ENCODE results near the gene SEC14L6. TPM values are rescaled to one million over a fixed set of nuclear protein-coding genes. Genes with fewer than 3 reads are reported as not detected.
"Not testable (repeated sequence)": the region's sequence is repeated elsewhere in the genome, so short reads cannot be mapped to it uniquely, and the experiment has no call there.

SEC14L6 gene
- total RNA-seq, 1 donor from 2014 or later: not detected

DNA sequence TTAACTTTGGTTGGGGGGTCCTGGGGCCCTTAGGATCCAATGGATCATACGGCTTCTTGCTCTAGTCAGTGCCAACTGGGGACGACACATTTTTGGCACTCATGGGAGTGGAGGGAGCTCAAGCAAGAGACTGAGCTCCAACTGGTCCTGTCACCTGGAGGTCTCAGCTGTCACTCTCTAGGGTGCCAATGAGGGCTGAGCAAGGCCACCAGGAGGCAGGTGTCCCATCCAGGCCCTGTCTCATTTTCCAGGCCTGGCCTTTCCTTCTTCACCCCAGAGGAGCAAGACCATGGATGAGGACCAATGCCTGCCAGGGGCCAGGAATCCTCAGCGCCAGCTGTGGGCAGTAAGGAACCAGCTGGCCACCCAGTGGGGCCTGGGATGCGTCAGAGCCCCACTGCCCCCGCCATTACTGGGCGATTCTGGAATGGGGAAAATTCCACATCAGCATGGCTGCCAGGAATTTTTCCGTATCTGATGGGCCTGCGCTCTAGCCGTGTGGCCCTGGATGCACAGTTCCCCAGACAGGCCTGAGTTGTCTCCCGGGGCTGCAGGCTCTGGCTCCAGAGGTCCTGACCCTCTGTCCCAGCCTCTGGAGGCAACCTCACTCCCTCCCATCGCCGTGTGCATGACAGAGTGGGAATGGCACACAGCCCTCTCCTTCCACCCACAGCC lies 28.6 kb upstream of the SEC14L6 start:
- Mint-ChIP-seq H3K27me3 (ENCODE audit: low read depth) (peaks cover 6% of the 10 kb centered on the region), H3K36me3 (ENCODE audit: low read depth) (peaks cover 51% of the 10 kb centered on the region), H3K4me3 (ENCODE audit: low read depth) (no peak overlapping the region), H3K4me1 (ENCODE audit: low read depth) (no peaks in the 10 kb centered on the region), H3K27ac (no peak overlapping the region), H3K9me3 (no peaks in the 10 kb centered on the region)
- DNase-seq (ENCODE audit: low spot score): no peak
- intact Hi-C loops (cut with micrococcal nuclease): no loop called here

DNA sequence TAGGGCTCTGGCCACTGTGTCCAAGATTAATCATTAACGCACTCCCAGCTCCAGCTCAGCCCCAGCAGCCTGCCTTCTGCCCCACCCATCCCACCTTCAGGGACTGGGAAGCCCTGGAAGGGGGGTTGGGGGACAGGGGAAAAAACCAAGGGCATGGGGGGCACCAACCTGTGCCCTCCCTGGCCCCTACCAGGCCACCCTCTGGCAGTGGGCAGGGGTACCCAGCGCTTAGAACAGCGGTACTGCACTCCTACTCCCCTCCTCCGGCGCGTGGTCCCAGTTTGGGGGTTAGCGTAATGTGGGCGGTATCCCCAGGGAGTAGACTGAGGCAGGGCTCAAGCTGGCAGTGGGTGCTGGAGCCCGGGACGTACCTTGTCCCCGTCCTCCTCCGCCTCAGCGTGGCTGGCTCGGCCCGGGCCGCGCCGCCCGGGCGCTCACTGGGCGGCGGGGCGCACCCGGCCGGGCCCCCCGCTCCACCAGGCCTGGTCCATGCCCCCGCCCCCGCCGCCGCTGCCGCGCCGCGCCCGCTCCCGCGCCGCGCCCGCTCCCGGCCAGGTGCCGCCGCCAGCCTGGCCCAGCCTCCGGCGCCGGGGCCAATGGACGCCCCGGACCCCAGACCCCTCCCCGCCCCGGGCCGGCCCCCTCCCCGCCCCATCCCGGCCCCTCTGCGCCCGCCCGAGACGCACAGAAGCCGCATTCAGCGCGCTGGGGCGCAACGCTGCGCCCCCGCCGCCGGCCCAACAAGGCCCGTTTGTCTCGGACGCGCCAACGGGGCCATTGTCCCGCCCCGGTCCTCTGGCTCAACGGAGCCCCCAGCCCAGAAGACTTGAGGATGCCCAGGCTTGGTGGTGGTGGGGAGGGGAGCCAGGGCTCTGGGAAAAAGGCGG lies 27.8 kb upstream of the SEC14L6 start, which contains the start of gene GAL3ST1:
GAL3ST1 (minus strand) TSS at position 571 of the 887 bp plus-strand sequence. CDS start 17,273 bp downstream, outside the sequence.
- no peaks in the 10 kb centered on the region for H3K9me3 Mint-ChIP-seq

DNA sequence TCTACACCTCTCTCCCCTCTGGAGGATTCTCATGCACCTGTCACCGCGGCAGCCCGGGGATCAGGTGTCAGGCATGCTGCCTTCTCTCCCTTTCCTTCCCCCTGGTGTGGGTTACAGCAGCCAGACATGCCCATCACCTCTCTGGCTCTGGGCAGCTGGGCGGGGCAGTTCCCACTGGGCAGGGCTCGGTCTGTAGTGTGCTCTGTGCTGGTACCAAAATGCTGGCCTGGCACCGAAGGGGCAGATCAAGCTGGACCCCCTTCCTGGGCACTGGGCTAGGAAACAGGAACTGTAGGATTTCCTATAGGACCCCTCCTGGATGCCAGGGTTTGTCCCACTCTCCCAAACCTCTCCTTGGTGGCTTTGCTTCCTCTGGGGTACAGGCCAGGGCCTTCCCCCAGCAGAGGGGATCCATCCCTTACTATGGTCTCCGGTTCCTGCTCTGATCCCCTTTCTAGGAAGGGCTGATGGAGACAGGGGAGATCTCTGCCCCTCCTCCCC lies 27.1 kb upstream of the SEC14L6 start:
- intact Hi-C loops (cut with micrococcal nuclease): no loop called here
- no peaks in the 10 kb centered on the region for H3K4me1 Mint-ChIP-seq (ENCODE audit: low read depth)
- H3K9me3 Mint-ChIP-seq: no peaks in the 10 kb centered on the region
- peaks cover 36% of the 10 kb centered on the region for H3K36me3 Mint-ChIP-seq (ENCODE audit: low read depth)
- DNase-seq (ENCODE audit: low spot score): no peak
- no peak overlapping the region for H3K27ac Mint-ChIP-seq
- no peak overlapping the region for H3K4me3 Mint-ChIP-seq (ENCODE audit: low read depth)
- peaks cover 6% of the 10 kb centered on the region for H3K27me3 Mint-ChIP-seq (ENCODE audit: low read depth)

More for the DNA sequence above, 27.8 kb upstream of the SEC14L6 start, which contains the start of gene GAL3ST1:
- Mint-ChIP-seq H3K27me3 (ENCODE audit: low read depth) (peaks cover 6% of the 10 kb centered on the region), H3K27ac (no peak within 1 kb of the TSS), H3K36me3 (ENCODE audit: low read depth) (peaks cover 43% of the 10 kb centered on the region), H3K4me3 (ENCODE audit: low read depth) (no peak within 1 kb of the TSS), H3K4me1 (ENCODE audit: low read depth) (no peaks in the 10 kb centered on the region)
- no peak for DNase-seq (ENCODE audit: low spot score)
- intact Hi-C loops (cut with micrococcal nuclease): no loop called here

DNA sequence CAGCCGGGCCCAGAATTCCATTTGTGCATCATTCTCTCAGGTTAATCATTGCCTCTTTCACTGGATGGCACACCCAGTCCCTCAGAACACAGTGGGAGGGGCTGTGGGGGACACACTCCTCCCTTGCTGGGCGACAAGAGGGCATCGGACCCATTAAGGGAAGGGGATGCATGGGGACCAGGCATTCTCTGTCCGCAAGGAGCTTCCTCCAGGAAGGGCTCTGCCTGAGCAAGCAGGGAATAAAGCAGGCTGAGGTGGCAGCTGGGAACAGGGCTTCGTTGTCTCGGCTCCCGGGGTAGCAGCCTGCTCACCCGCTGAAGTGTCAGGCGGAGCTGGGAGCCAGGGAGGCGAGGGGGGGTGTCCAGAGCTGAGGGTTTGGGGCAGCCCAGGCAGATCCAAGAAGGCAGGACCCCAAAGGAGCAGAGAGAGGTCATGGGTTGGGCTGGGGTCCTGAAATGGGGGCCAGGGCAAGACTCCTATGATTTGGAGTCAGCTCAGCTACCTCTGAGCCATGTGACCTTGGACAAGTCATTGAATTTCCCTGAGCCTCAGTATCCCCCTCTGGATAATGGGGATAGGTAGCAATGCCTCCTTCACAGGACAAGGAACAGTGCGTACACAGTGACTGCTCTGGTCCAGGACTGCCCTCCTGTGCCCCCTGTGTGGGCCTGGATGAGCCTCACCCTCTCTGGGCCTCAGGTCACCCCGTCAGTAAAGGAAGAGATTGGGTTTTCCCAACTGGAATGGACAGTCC lies 26.5 kb upstream of the SEC14L6 start:
- Mint-ChIP-seq H3K4me3 (ENCODE audit: low read depth) (no peak overlapping the region), H3K27ac (no peak overlapping the region), H3K4me1 (ENCODE audit: low read depth) (no peaks in the 10 kb centered on the region), H3K9me3 (no peaks in the 10 kb centered on the region), H3K27me3 (ENCODE audit: low read depth) (peaks cover 6% of the 10 kb centered on the region), H3K36me3 (ENCODE audit: low read depth) (peaks cover 31% of the 10 kb centered on the region)
- no peak for DNase-seq (ENCODE audit: low spot score)
- intact Hi-C loops (cut with micrococcal nuclease): no loop called here

DNA sequence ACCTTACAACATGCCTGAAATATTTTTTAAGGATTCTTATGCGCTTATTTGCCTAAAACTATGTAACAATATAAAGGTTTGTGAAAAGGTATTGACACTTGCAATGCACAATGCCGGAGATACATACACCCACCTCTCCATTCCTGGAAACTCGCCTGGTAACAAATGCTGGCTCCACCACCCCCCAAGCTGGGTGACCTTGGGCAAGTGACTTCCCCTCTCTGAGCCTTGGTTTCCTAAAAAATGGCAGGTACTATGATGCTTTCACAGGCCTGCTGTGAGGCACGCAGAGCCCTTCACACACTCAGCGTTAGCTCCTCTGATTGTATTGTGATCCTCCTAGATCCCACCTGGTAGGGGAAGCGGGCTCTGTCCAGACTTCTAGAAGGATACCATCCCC lies 25.7 kb upstream of the SEC14L6 start:
- Mint-ChIP-seq H3K36me3 (ENCODE audit: low read depth) (peaks cover 23% of the 10 kb centered on the region), H3K9me3 (no peaks in the 10 kb centered on the region), H3K27ac (no peak overlapping the region), H3K4me1 (ENCODE audit: low read depth) (no peaks in the 10 kb centered on the region), H3K27me3 (ENCODE audit: low read depth) (peaks cover 6% of the 10 kb centered on the region), H3K4me3 (ENCODE audit: low read depth) (no peak overlapping the region)
- intact Hi-C loops (cut with micrococcal nuclease): no loop called here
- no peak for DNase-seq (ENCODE audit: low spot score)

DNA sequence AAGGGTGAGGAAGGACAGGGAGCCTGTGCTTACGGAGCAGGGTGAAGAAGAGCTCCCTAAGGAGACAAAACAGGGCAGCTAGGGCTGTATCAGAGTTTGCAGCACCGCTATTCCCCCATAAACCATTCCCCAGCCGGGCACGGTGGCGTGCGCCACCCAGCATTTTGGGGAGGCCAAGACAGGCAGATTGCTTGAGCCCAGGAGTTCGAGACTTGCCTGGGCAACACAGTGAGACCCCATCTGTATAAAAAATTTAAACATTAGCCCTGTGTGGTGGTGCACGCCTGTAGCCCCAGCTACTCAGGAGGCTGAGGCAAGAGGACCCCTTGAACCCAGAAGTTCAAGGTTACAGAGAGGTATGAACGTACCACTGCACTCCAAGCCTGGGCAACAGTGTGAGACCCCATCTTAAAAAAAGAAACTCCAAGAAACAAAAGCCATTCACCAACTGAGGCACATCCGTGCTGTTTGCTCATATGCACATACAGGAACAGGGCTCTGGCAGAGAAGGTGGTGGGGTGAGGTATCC lies 23.2 kb upstream of the SEC14L6 start:
- Mint-ChIP-seq H3K27ac (no peak overlapping the region), H3K4me3 (ENCODE audit: low read depth) (no peak overlapping the region), H3K27me3 (ENCODE audit: low read depth) (peaks cover 6% of the 10 kb centered on the region), H3K36me3 (ENCODE audit: low read depth) (no peaks in the 10 kb centered on the region), H3K4me1 (ENCODE audit: low read depth) (no peaks in the 10 kb centered on the region), H3K9me3 (no peaks in the 10 kb centered on the region)
- intact Hi-C loops (cut with micrococcal nuclease): no loop called here
- no peak for DNase-seq (ENCODE audit: low spot score)

DNA sequence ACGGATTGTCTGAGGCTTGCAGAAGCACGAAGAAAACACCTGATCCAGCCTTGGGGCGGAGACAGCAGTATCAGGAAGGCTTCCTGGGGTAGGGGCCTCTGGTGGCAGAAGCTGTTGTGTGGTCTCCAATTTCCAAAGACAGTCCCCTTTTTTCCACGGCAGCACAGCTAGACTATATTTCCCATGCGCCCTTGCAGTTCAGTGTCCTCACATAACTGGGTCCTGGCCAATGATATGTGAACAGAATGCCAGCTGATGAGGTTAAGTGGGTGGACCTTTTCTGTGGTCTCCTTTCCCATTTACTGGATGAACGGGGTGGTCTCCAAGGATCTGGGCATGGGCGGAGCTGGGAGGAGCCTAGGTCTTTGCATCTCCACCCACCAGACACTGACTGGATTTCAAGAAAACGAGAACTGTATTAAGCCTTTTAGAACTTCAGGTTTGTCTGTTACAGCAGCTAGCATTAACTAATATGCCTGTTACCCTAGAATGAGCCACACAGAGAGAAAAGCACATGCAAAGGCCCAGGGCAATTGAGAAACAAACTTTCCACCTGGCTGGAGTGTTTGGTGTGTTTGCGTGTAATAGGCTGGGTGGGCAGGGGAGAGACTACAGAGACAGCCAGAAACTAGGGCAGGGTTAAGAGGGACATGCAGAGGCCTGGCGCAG lies 21.7 kb upstream of the SEC14L6 start:
- intact Hi-C loops (cut with micrococcal nuclease): no loop called here
- Mint-ChIP-seq H3K9me3 (no peaks in the 10 kb centered on the region), H3K4me1 (ENCODE audit: low read depth) (no peaks in the 10 kb centered on the region), H3K36me3 (ENCODE audit: low read depth) (no peaks in the 10 kb centered on the region), H3K27ac (no peak overlapping the region), H3K4me3 (ENCODE audit: low read depth) (no peak overlapping the region), H3K27me3 (ENCODE audit: low read depth) (peaks cover under 1% of the 10 kb centered on the region)
- DNase-seq (ENCODE audit: low spot score): no peak

DNA sequence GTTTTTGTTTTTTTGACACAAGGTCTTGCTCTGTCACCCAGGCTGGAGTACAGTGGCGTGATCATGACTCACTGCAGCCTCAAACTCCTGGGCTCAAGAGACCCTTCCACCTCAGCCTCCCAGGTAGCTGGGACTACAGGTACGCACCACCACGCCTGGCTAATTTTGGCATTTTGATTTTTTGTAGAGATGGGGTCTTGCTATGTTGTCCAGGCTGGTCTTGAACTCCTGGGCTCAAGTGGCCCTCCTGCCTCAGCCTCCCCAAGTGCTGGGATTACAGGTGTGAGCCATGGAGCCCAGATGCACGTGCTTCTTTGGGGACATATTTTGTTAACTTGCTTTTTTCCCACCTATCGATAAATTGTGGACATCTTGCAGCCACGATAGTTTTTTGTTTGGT lies 20.7 kb upstream of the SEC14L6 start:
- H3K4me3 Mint-ChIP-seq (ENCODE audit: low read depth); H3K9me3 Mint-ChIP-seq; H3K4me1 Mint-ChIP-seq (ENCODE audit: low read depth); DNase-seq (ENCODE audit: low spot score); H3K27ac Mint-ChIP-seq; H3K27me3 Mint-ChIP-seq (ENCODE audit: low read depth); intact Hi-C loops (cut with micrococcal nuclease); H3K36me3 Mint-ChIP-seq (ENCODE audit: low read depth): not testable (repeated sequence)

DNA sequence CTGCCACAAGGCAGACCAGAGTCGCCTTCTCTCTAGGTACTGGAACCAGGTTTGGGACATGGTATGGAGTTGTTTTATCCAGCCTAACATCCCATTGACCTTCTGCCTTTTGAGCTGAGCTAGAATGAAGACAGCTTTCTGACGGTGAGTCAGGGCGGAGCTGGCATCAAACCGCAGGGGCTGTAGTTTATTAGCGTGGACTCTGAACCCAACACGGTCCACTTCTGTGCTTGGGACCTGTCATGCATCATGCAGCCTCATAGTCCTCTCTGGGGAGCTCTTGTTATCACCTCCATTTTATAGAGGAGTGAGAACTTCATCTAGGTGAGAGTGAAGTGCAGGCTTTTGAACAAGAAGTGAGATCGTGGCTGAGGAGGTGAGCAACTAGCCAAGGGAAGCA lies 19.6 kb upstream of the SEC14L6 start:
- no peak overlapping the region for H3K27ac Mint-ChIP-seq
- DNase-seq (ENCODE audit: low spot score): no peak
- no peaks in the 10 kb centered on the region for H3K4me1 Mint-ChIP-seq (ENCODE audit: low read depth)
- H3K4me3 Mint-ChIP-seq (ENCODE audit: low read depth): no peak overlapping the region
- no peaks in the 10 kb centered on the region for H3K27me3 Mint-ChIP-seq (ENCODE audit: low read depth)
- H3K36me3 Mint-ChIP-seq (ENCODE audit: low read depth): no peaks in the 10 kb centered on the region
- no peaks in the 10 kb centered on the region for H3K9me3 Mint-ChIP-seq
- intact Hi-C loops (cut with micrococcal nuclease): no loop called here

DNA sequence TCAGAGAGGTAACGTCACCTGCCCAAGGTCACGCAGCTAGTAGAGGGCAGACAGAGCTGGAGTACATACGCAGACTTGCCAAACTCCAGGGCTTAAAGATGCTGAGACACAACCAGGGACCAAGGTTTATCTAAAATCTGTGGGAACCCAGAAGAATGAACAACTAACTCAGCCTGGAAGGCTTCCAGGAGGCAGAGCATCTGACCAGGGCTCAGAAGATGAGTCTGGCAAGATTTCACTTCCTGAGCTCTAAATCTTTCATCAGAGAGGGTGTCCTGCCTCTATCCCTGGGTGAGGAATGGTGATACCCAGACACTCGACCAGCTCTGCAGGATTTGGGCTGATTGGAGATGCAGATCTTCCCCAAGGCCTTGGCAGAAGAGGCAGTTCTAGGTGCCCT lies 18.8 kb upstream of the SEC14L6 start:
- Mint-ChIP-seq H3K27ac (no peak overlapping the region), H3K9me3 (no peaks in the 10 kb centered on the region), H3K36me3 (ENCODE audit: low read depth) (no peaks in the 10 kb centered on the region), H3K4me3 (ENCODE audit: low read depth) (no peak overlapping the region), H3K4me1 (ENCODE audit: low read depth) (no peaks in the 10 kb centered on the region), H3K27me3 (ENCODE audit: low read depth) (no peaks in the 10 kb centered on the region)
- no peak for DNase-seq (ENCODE audit: low spot score)
- intact Hi-C loops (cut with micrococcal nuclease): no loop called here

DNA sequence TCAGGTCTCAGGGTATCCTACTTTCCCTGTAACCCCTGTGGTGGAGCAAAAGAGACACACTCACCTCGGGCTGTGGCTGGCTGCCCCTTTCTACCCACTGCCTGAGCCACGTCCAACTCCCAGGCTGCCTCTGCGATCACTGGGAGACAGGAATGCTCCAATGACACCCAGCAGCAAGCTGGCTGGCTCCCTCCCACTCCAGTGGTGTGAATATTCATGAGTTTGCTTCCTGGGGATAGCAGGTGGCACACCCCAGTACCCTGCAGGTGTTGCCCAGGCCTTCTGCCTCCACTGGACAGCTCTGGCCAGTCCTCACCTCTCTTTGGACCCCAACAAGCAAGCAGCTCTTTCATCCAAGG lies 18.2 kb upstream of the SEC14L6 start:
- Mint-ChIP-seq H3K27me3 (ENCODE audit: low read depth) (no peaks in the 10 kb centered on the region), H3K9me3 (no peaks in the 10 kb centered on the region), H3K4me1 (ENCODE audit: low read depth) (no peaks in the 10 kb centered on the region), H3K36me3 (ENCODE audit: low read depth) (no peaks in the 10 kb centered on the region), H3K4me3 (ENCODE audit: low read depth) (no peak overlapping the region), H3K27ac (no peak overlapping the region)
- DNase-seq (ENCODE audit: low spot score): no peak
- intact Hi-C loops (cut with micrococcal nuclease): no loop called here

DNA sequence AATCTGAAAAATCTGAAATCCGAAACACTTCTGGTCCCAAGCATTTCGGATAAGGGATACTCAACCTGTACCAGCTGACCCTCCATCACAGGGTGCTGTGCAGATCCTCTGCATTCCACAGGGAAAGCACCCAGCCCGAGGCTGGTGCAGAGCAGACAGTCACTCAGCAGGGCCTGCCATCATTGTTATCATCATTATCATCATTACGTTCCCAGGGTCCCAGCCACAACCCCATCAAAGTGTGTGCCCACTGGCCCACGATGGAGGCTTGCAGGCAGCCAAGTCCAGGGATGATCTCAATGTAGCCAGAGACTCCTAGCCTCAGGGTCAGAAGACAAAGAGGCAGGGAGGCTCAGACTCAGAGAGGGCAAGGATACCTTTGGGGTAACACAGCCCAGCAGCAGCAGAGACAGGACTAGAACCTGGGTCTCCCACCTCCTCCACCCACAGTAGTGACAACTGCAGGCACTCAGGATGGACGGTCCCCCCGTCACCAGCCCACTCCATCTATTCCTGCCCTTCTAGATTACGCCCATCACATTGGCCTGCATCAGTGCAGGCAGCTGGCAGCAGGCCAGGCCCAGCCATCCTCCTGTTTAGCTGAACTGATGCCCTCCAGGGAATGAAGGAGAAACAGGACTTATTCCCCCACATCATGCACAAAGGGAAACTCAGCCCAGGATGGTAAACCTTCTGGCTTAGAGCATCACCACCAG lies 17.7 kb upstream of the SEC14L6 start:
- H3K9me3 Mint-ChIP-seq: no peaks in the 10 kb centered on the region
- no peaks in the 10 kb centered on the region for H3K4me1 Mint-ChIP-seq (ENCODE audit: low read depth)
- H3K36me3 Mint-ChIP-seq (ENCODE audit: low read depth): no peaks in the 10 kb centered on the region

More for the DNA sequence above, 17.7 kb upstream of the SEC14L6 start:
- H3K27ac Mint-ChIP-seq: no peak overlapping the region
- DNase-seq (ENCODE audit: low spot score): no peak
- H3K4me3 Mint-ChIP-seq (ENCODE audit: low read depth): no peak overlapping the region
- intact Hi-C loops (cut with micrococcal nuclease): no loop called here
- H3K27me3 Mint-ChIP-seq (ENCODE audit: low read depth): no peaks in the 10 kb centered on the region

All from activated T-helper 2 cell treated with anti-CD3 and anti-CD28 coated beads, Interferon-gamma antibody, Interleukin-2, Interleukin-4, amounts not matched to agents 10 μg/mL and 5 μg/mL and 100 μg/mL, durations not matched to agents 14 hours and 24 hours and 36 hours (primary cell).